ENCODE data around the gene CXorf58.

DNA sequence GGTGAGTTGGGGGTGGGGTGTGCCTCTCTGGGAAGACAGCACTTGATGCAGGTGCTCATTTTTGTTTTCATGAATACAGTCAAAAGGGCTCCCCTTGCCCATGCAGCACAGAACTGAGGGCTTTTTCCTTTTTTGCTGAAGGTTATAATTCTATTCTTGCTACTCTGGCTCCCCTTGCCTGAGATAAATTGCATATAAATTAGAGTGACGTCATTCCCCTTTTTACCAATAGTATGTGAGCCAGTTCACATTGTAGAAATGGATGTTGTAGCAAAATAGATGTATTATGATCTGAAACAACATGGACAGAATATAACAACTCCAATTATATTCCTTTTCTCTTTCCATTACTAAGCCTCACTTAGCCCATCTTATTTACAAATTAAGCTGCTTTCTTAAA, 28.4 kb downstream of the CXorf58 start:
- TF ChIP-seq GATA3 (IDR thresholded peaks at IDR 0.05; ENCODE audit: low read depth, low read length), result no peak
- TF ChIP-seq GATA2 (IDR thresholded peaks at IDR 0.05; ENCODE audit: low read depth, low read length), result no peak
